ENCODE data around the gene SLC7A6OS.
A peak's percentile ranks its signal among the peaks of the same experiment; 100 is the strongest.

Gene SLC7A6OS

GRCh38 chr16:68343137-68343536 is 32.4 kb upstream of the SLC7A6OS start:
- DNase-seq, result no peak

GRCh38 chr16:68342620-68343019 is 31.9 kb upstream of the SLC7A6OS start:
- no peak for DNase-seq

- DNase-seq, result no peak
Measured at GRCh38 chr16:68339214-68339613, 28.5 kb upstream of the SLC7A6OS start.

GRCh38 chr16:68338326-68339119 is 27.8 kb upstream of the SLC7A6OS start:
- DNase-seq, result no peak

GRCh38 chr16:68335175-68335574 is 24.4 kb upstream of the SLC7A6OS start:
- DNase-seq, result no peak

- no peak for DNase-seq
Measured at GRCh38 chr16:68332411-68333121, 21.8 kb upstream of the SLC7A6OS start.

- no peak for DNase-seq
Measured at GRCh38 chr16:68331879-68332410, 21.2 kb upstream of the SLC7A6OS start.

- DNase-seq, result no peak
Measured at GRCh38 chr16:68328860-68329390, 18.2 kb upstream of the SLC7A6OS start.

- DNase-seq, result peak; percentile 80
Measured at GRCh38 chr16:68328151-68328859, 17.6 kb upstream of the SLC7A6OS start.

GRCh38 chr16:68324780-68325357 is 14.1 kb upstream of the SLC7A6OS start:
- DNase-seq, result no peak

GRCh38 chr16:68324336-68324735 is 13.6 kb upstream of the SLC7A6OS start:
- no peak for DNase-seq

- DNase-seq, result no peak
Measured at GRCh38 chr16:68319185-68319908, 8.6 kb upstream of the SLC7A6OS start.

- DNase-seq, result no peak
Measured at GRCh38 chr16:68313116-68313515, 2.4 kb upstream of the SLC7A6OS start.

GRCh38 chr16:68310437-68310773 is 341 bp downstream of the SLC7A6OS start:
- no peak for DNase-seq

GRCh38 chr16:68309799-68310198 is 947 bp downstream of the SLC7A6OS start:
- DNase-seq, result no peak

- no peak for DNase-seq
Measured at GRCh38 chr16:68306633-68307032, 4.1 kb downstream of the SLC7A6OS start.

- no peak for DNase-seq
Measured at GRCh38 chr16:68300734-68301459, 9.8 kb downstream of the SLC7A6OS start.

- no peak for DNase-seq
Measured at GRCh38 chr16:68299571-68300453, 10.9 kb downstream of the SLC7A6OS start.

- DNase-seq, result no peak
Measured at GRCh38 chr16:68298907-68299561, 11.7 kb downstream of the SLC7A6OS start.

GRCh38 chr16:68298312-68298711 is 12.4 kb downstream of the SLC7A6OS start:
- DNase-seq, result no peak
